Measurements from ENCODE around the gene P2RX2. TPM values are rescaled to one million over a fixed set of nuclear protein-coding genes. Genes with fewer than 3 reads are reported as not detected.

P2RX2 gene
- total and polyA plus RNA-seq, 8 donors: 0.08 to 12.0 (median 0.37) TPM; not detected in 3

GRCh38 chr12:132668191-132669088 lies 49.9 kb downstream of the P2RX2 start:
- no peaks in the 10 kb centered on the region for H3K4me1 ChIP-seq
- intact Hi-C loops (cut with DNase I): no loop called here
- WGBS, 2 donors: 95 to 97% methylated on average over 30 of the region's 30 CpGs
- TF ChIP-seq CTCF (IDR thresholded peaks at IDR 0.05): no peak
- no peak overlapping the region for H3K4me3 ChIP-seq
- H3K9me3 ChIP-seq: no peaks in the 10 kb centered on the region
- peaks cover 0 to 30% (median 0%) of the 10 kb centered on the region in 3 donors for H3K36me3 ChIP-seq
- H3K27me3 ChIP-seq: no peaks in the 10 kb centered on the region
- no peak for FAIRE-seq
- no peak overlapping the region for H3K27ac ChIP-seq
- ATAC-seq: no peak
- no peak for DNase-seq

GRCh38 chr12:132669166-132669879 lies 50.7 kb downstream of the P2RX2 start:
- Histone ChIP-seq H3K9me3 (no peaks in the 10 kb centered on the region), H3K4me1 (no peaks in the 10 kb centered on the region), H3K27me3 (no peaks in the 10 kb centered on the region), H3K4me3 (no peak overlapping the region), H3K27ac (no peak overlapping the region), H3K36me3 (peaks cover 0 to 30% (median 0%) of the 10 kb centered on the region in 3 donors)
- no peak for DNase-seq
- intact Hi-C loops (cut with DNase I): no loop called here
- ATAC-seq: no peak
- no peak for TF ChIP-seq CTCF (IDR thresholded peaks at IDR 0.05)
- FAIRE-seq: no peak
- 93% methylated on average over 17 of the region's 17 CpGs for WGBS, 2 donors

Small RNA genes within 50 kb of the gene (microRNA-seq; reads per million reads assigned to microRNA genes)
- gene MIR6763: 0 reads per million in 2 donors

Other genes with a start within 250 kb of the P2RX2 start
- gene FBRSL1, start 128.6 kb upstream of the P2RX2 start, total RNA-seq: 10 to 100 TPM; 31.1 to 55.8 (median 43.1) TPM
- gene FBRSL1, start 128.6 kb upstream of the P2RX2 start, polyA plus RNA-seq: 10 to 100 TPM; 45.1 to 62.5 TPM
- not detected for gene LRCOL1, start 8.2 kb upstream of the P2RX2 start, total RNA-seq
- gene LRCOL1, start 8.2 kb upstream of the P2RX2 start, polyA plus RNA-seq: under 1 TPM in 1 of 2 donors, not detected in 1; 0.21 TPM
- 10 to 100 TPM in 5 of 6 donors, 1 to 10 TPM in 1; 7.2 to 17.1 (median 14.3) TPM for gene POLE, start 68.6 kb downstream of the P2RX2 start, total RNA-seq
- gene POLE, start 68.6 kb downstream of the P2RX2 start, polyA plus RNA-seq: 10 to 100 TPM; 31.0 to 45.7 TPM
- 10 to 100 TPM; 12.2 to 27.1 (median 14.2) TPM for gene PXMP2, start 68.8 kb downstream of the P2RX2 start, total RNA-seq
- 10 to 100 TPM in 1 of 2 donors, 1 to 10 TPM in 1; 7.7 to 13.5 TPM for gene PXMP2, start 68.8 kb downstream of the P2RX2 start, polyA plus RNA-seq
- 10 to 100 TPM; 14.9 to 27.3 (median 18.0) TPM for gene PGAM5, start 92.1 kb downstream of the P2RX2 start, total RNA-seq
- 10 to 100 TPM in 1 of 2 donors, 1 to 10 TPM in 1; 9.0 to 14.4 TPM for gene PGAM5, start 92.1 kb downstream of the P2RX2 start, polyA plus RNA-seq
- gene ANKLE2, start 143.1 kb downstream of the P2RX2 start, total RNA-seq: 10 to 100 TPM; 20.0 to 31.2 (median 22.8) TPM
- 10 to 100 TPM; 22.8 to 39.6 TPM for gene ANKLE2, start 143.1 kb downstream of the P2RX2 start, polyA plus RNA-seq
- 10 to 100 TPM; 25.0 to 44.5 (median 33.4) TPM for gene GOLGA3, start 210.1 kb downstream of the P2RX2 start, total RNA-seq
- 10 to 100 TPM; 12.6 to 26.8 TPM for gene GOLGA3, start 210.1 kb downstream of the P2RX2 start, polyA plus RNA-seq